ENCODE measurements around the gene KCNJ12. TPM values are rescaled to one million over a fixed set of nuclear protein-coding genes. Genes with fewer than 3 reads are reported as not detected.
"Not testable (repeated sequence)": the region's sequence is repeated elsewhere in the genome, so short reads cannot be mapped to it uniquely, and the experiment has no call there.

KCNJ12 gene
- 1.1 TPM for polyA plus RNA-seq (2013, experiment 1 of 4)
- polyA plus RNA-seq (2013, experiment 2 of 4), result 1.2 TPM
- 1.2 TPM for polyA plus RNA-seq (2013, experiment 3 of 4)
- 1.3 TPM for polyA plus RNA-seq (2013, experiment 4 of 4)

GRCh38 chr17:21376081-21376758 lies at the start of gene KCNJ12:
Gene KCNJ12, plus strand, starts transcription at chr17:21376357. Its CDS starts 38,986 bp downstream, at chr17:21415343.
- no peak within 1 kb of the TSS for H3K27ac ChIP-seq (ENCODE audit: insufficient read depth, low read depth, low read length, poor library complexity, severe bottlenecking)
- no peaks in the 10 kb centered on the region for H3K9me3 ChIP-seq (ENCODE audit: control insufficient read depth, low read length)
- 5 to 6% methylated on average over 82 of the region's 82 CpGs for WGBS, 2 experiments
- H3K4me3 ChIP-seq (ENCODE audit: insufficient read depth, low read depth, low read length), result peak within 1 kb of the TSS; percentile 41
- H3K27me3 ChIP-seq (ENCODE audit: control insufficient read depth, insufficient read depth, low read length, poor library complexity, severe bottlenecking), result peaks cover 47% of the 10 kb centered on the region
- peaks cover 23% of the 10 kb centered on the region for H3K4me1 ChIP-seq (ENCODE audit: control insufficient read depth, insufficient read depth, low read length)
- no peaks in the 10 kb centered on the region for H3K36me3 ChIP-seq (ENCODE audit: control insufficient read depth, insufficient read depth, low read length)

GRCh38 chr17:21327921-21328320 lies 48.2 kb upstream of the KCNJ12 start:
- not testable (repeated sequence) for H3K4me1 ChIP-seq (ENCODE audit: control insufficient read depth, insufficient read depth, low read length); H3K36me3 ChIP-seq (ENCODE audit: control insufficient read depth, insufficient read depth, low read length); H3K4me3 ChIP-seq (ENCODE audit: insufficient read depth, low read depth, low read length); H3K9me3 ChIP-seq (ENCODE audit: control insufficient read depth, low read length); H3K27ac ChIP-seq (ENCODE audit: insufficient read depth, low read depth, low read length, poor library complexity, severe bottlenecking)
- H3K27me3 ChIP-seq (ENCODE audit: control insufficient read depth, insufficient read depth, low read length, poor library complexity, severe bottlenecking), result peaks cover 14% of the 10 kb centered on the region
- no CpG with 5 or more reads among the region's 1 CpG for WGBS, 2 experiments

GRCh38 chr17:21328778-21329177 lies 47.4 kb upstream of the KCNJ12 start:
- H3K36me3 ChIP-seq (ENCODE audit: control insufficient read depth, insufficient read depth, low read length); H3K4me3 ChIP-seq (ENCODE audit: insufficient read depth, low read depth, low read length); H3K27me3 ChIP-seq (ENCODE audit: control insufficient read depth, insufficient read depth, low read length, poor library complexity, severe bottlenecking); H3K9me3 ChIP-seq (ENCODE audit: control insufficient read depth, low read length); H3K4me1 ChIP-seq (ENCODE audit: control insufficient read depth, insufficient read depth, low read length); H3K27ac ChIP-seq (ENCODE audit: insufficient read depth, low read depth, low read length, poor library complexity, severe bottlenecking): not testable (repeated sequence)
- 86% methylated on average over 1 of the region's 2 CpGs; no CpG with 5 or more reads in 1 of the 2 experiments for WGBS, 2 experiments

GRCh38 chr17:21330436-21331160 lies 45.6 kb upstream of the KCNJ12 start:
- H3K4me1 ChIP-seq (ENCODE audit: control insufficient read depth, insufficient read depth, low read length), result no peaks in the 10 kb centered on the region
- no peak overlapping the region for H3K27ac ChIP-seq (ENCODE audit: insufficient read depth, low read depth, low read length, poor library complexity, severe bottlenecking)
- H3K27me3 ChIP-seq (ENCODE audit: control insufficient read depth, insufficient read depth, low read length, poor library complexity, severe bottlenecking), result no peaks in the 10 kb centered on the region
- H3K9me3 ChIP-seq (ENCODE audit: control insufficient read depth, low read length), result no peaks in the 10 kb centered on the region
- H3K36me3 ChIP-seq (ENCODE audit: control insufficient read depth, insufficient read depth, low read length), result no peaks in the 10 kb centered on the region
- WGBS, 2 experiments, result 88 to 89% methylated on average over 9 of the region's 9 CpGs
- H3K4me3 ChIP-seq (ENCODE audit: insufficient read depth, low read depth, low read length), result no peak overlapping the region

- H3K27me3 ChIP-seq (ENCODE audit: control insufficient read depth, insufficient read depth, low read length, poor library complexity, severe bottlenecking); H3K36me3 ChIP-seq (ENCODE audit: control insufficient read depth, insufficient read depth, low read length); H3K27ac ChIP-seq (ENCODE audit: insufficient read depth, low read depth, low read length, poor library complexity, severe bottlenecking); H3K4me3 ChIP-seq (ENCODE audit: insufficient read depth, low read depth, low read length); H3K4me1 ChIP-seq (ENCODE audit: control insufficient read depth, insufficient read depth, low read length); H3K9me3 ChIP-seq (ENCODE audit: control insufficient read depth, low read length): not testable (repeated sequence)
- WGBS, 2 experiments, result 82 to 85% methylated on average over 4 of the region's 4 CpGs
Measured at GRCh38 chr17:21336541-21337294, 39.4 kb upstream of the KCNJ12 start.

GRCh38 chr17:21337981-21338625 lies 38.1 kb upstream of the KCNJ12 start:
- 81 to 83% methylated on average over 7 to 8 of the region's 8 CpGs for WGBS, 2 experiments
- H3K4me3 ChIP-seq (ENCODE audit: insufficient read depth, low read depth, low read length); H3K27ac ChIP-seq (ENCODE audit: insufficient read depth, low read depth, low read length, poor library complexity, severe bottlenecking); H3K9me3 ChIP-seq (ENCODE audit: control insufficient read depth, low read length); H3K36me3 ChIP-seq (ENCODE audit: control insufficient read depth, insufficient read depth, low read length); H3K27me3 ChIP-seq (ENCODE audit: control insufficient read depth, insufficient read depth, low read length, poor library complexity, severe bottlenecking); H3K4me1 ChIP-seq (ENCODE audit: control insufficient read depth, insufficient read depth, low read length): not testable (repeated sequence)

- 73 to 77% methylated on average over 7 of the region's 7 CpGs for WGBS, 2 experiments
- Histone ChIP-seq H3K4me1 (ENCODE audit: control insufficient read depth, insufficient read depth, low read length) (no peaks in the 10 kb centered on the region), H3K36me3 (ENCODE audit: control insufficient read depth, insufficient read depth, low read length) (no peaks in the 10 kb centered on the region), H3K4me3 (ENCODE audit: insufficient read depth, low read depth, low read length) (no peak overlapping the region), H3K27me3 (ENCODE audit: control insufficient read depth, insufficient read depth, low read length, poor library complexity, severe bottlenecking) (no peaks in the 10 kb centered on the region), H3K27ac (ENCODE audit: insufficient read depth, low read depth, low read length, poor library complexity, severe bottlenecking) (no peak overlapping the region), H3K9me3 (ENCODE audit: control insufficient read depth, low read length) (no peaks in the 10 kb centered on the region)
Measured at GRCh38 chr17:21339011-21339410, 37.1 kb upstream of the KCNJ12 start.

GRCh38 chr17:21339571-21339970 lies 36.6 kb upstream of the KCNJ12 start:
- not testable (repeated sequence) for H3K9me3 ChIP-seq (ENCODE audit: control insufficient read depth, low read length); H3K36me3 ChIP-seq (ENCODE audit: control insufficient read depth, insufficient read depth, low read length); H3K27ac ChIP-seq (ENCODE audit: insufficient read depth, low read depth, low read length, poor library complexity, severe bottlenecking); H3K4me1 ChIP-seq (ENCODE audit: control insufficient read depth, insufficient read depth, low read length); H3K27me3 ChIP-seq (ENCODE audit: control insufficient read depth, insufficient read depth, low read length, poor library complexity, severe bottlenecking); H3K4me3 ChIP-seq (ENCODE audit: insufficient read depth, low read depth, low read length)
- WGBS, 2 experiments, result 90% methylated on average over 11 of the region's 11 CpGs

GRCh38 chr17:21340407-21340806 lies 35.8 kb upstream of the KCNJ12 start:
- not testable (repeated sequence) for H3K27ac ChIP-seq (ENCODE audit: insufficient read depth, low read depth, low read length, poor library complexity, severe bottlenecking); H3K4me3 ChIP-seq (ENCODE audit: insufficient read depth, low read depth, low read length); H3K27me3 ChIP-seq (ENCODE audit: control insufficient read depth, insufficient read depth, low read length, poor library complexity, severe bottlenecking); H3K9me3 ChIP-seq (ENCODE audit: control insufficient read depth, low read length); H3K36me3 ChIP-seq (ENCODE audit: control insufficient read depth, insufficient read depth, low read length); H3K4me1 ChIP-seq (ENCODE audit: control insufficient read depth, insufficient read depth, low read length)
- WGBS, 2 experiments, result 90 to 92% methylated on average over 6 of the region's 6 CpGs

GRCh38 chr17:21341279-21341678 lies 34.9 kb upstream of the KCNJ12 start:
- not testable (repeated sequence) for H3K9me3 ChIP-seq (ENCODE audit: control insufficient read depth, low read length); H3K27ac ChIP-seq (ENCODE audit: insufficient read depth, low read depth, low read length, poor library complexity, severe bottlenecking); H3K4me1 ChIP-seq (ENCODE audit: control insufficient read depth, insufficient read depth, low read length); H3K27me3 ChIP-seq (ENCODE audit: control insufficient read depth, insufficient read depth, low read length, poor library complexity, severe bottlenecking); H3K36me3 ChIP-seq (ENCODE audit: control insufficient read depth, insufficient read depth, low read length); H3K4me3 ChIP-seq (ENCODE audit: insufficient read depth, low read depth, low read length)
- WGBS, 2 experiments, result 86 to 89% methylated on average over 1 to 2 of the region's 4 CpGs

Data from ectodermal cell (in vitro differentiated cells).